Thymus (tissue), 11 donors: ENCODE data around the gene EGF. TPM values are rescaled to one million over a fixed set of nuclear protein-coding genes. Genes with fewer than 3 reads are reported as not detected.

Source experiments
- DNase-seq, 9 donors: peaks; one replicate each; pipeline ENCODE4 v3.0.0-alpha.2; 2013; ENCODE audit warnings: low spot score in 9 of 9, low read depth in 6 of 9, missing footprints in 1 of 9
- H3K27ac ChIP-seq, 2 donors: one replicate each; pipeline ENCODE4 v1.5.1; 2013; ENCODE audit warnings: control low read depth in 1 of 2, low read depth in 1 of 2, low read length in 1 of 2, mild to moderate bottlenecking in 1 of 2, moderate library complexity in 1 of 2
- H3K27me3 ChIP-seq, 2 donors: one replicate each; pipeline ENCODE4 v1.5.1; 2013; ENCODE audit warnings: low read length in 1 of 2; ENCODE audit not compliant: control insufficient read depth in 2 of 2, insufficient read depth in 1 of 2
- H3K36me3 ChIP-seq, 2 donors: one replicate each; pipeline ENCODE4 v1.5.1; 2013; ENCODE audit warnings: low read length in 1 of 2, mild to moderate bottlenecking in 1 of 2, moderate library complexity in 1 of 2; ENCODE audit not compliant: control insufficient read depth in 2 of 2, insufficient read depth in 2 of 2
- H3K4me1 ChIP-seq, 2 donors: one replicate each; pipeline ENCODE4 v1.5.1; 2013; ENCODE audit warnings: low read length in 2 of 2; ENCODE audit not compliant: control insufficient read depth in 2 of 2, insufficient read depth in 2 of 2
- H3K4me3 ChIP-seq, 2 donors: one replicate each; pipeline ENCODE4 v1.5.1; 2013; ENCODE audit warnings: low read length in 2 of 2, control low read depth in 1 of 2, mild to moderate bottlenecking in 1 of 2
- H3K9me3 ChIP-seq, 2 donors: one replicate each; pipeline ENCODE4 v1.5.1; 2013; ENCODE audit warnings: low read length in 1 of 2, mild to moderate bottlenecking in 1 of 2; ENCODE audit not compliant: control insufficient read depth in 2 of 2, insufficient read depth in 1 of 2
- WGBS: extraction: QIAGEN DNeasy Blood & Tissue Kit; methylation state at CpG from one replicate; pipeline ENCODE4 v1.1.7; 2013; 5-methylcytosine and 5-hydroxymethylcytosine counted together
- polyA plus RNA-seq: library from polyadenylated mRNA; stranded (reverse); fragments of 200-250 nt; gene quantifications from one replicate; pipeline ENCODE4 v1.2.3, GENCODE V29; 2013
- total RNA-seq: library from RNA; stranded (reverse); fragments of 120-200 nt; gene quantifications from one replicate; pipeline ENCODE4 v1.2.4, GENCODE V29; 2013
- donor health status: healthy.

Gene EGF
- total and polyA plus RNA-seq, 2 donors = 0.19 to 0.64 TPM

DNA sequence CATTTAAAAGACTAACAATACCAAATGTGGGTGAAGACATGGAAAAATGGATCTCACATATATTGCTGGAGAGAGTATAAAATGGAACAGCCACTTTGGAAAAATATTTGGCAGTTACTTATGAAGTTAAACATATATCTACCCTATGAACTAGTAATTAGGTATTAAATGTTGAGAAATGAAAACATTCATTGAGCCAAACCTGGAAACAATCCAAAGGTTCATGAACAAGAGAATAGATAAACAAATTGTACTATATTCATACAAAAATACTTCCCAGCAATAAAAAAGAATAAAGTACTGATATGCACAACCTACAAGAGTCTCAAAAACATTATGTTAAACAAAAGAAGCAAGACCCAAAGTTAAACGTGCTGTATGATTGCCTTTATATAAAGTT lies 4.0 kb upstream of the EGF start:
- Histone ChIP-seq H3K4me1 (no peaks in the 10 kb centered on the region), H3K27ac (no peak overlapping the region), H3K4me3 (no peak overlapping the region), H3K36me3 (no peaks in the 10 kb centered on the region), H3K27me3 (no peaks in the 10 kb centered on the region), H3K9me3 (no peaks in the 10 kb centered on the region)
- WGBS = 99% methylated on average over 1 of the region's 1 CpG
- no peak for DNase-seq

DNA sequence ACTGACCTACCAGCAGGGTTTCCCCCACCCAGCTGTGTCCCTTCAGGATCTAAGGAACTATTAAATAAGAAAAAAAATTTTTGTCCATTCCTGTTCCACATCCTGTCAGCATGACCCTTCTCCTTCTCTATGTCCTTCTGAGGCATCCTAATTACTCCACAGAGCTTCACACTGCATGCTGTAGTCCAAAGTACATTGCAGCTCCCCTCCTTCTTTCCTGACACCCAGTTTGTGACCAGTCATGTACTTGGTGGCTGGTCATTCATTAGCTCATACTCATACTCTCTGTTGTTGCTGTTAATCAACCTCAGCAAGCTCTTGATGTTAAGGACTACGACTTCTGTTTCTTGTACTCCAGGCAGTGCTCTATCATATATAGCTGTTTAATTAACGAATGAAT lies 2.4 kb upstream of the EGF start:
- no peaks in the 10 kb centered on the region for H3K36me3 ChIP-seq
- no peaks in the 10 kb centered on the region for H3K9me3 ChIP-seq
- no peak for DNase-seq
- no peaks in the 10 kb centered on the region for H3K4me1 ChIP-seq
- no peaks in the 10 kb centered on the region for H3K27me3 ChIP-seq
- no peak overlapping the region for H3K27ac ChIP-seq
- WGBS = 95% methylated on average over 2 of the region's 2 CpGs
- no peak overlapping the region for H3K4me3 ChIP-seq

DNA sequence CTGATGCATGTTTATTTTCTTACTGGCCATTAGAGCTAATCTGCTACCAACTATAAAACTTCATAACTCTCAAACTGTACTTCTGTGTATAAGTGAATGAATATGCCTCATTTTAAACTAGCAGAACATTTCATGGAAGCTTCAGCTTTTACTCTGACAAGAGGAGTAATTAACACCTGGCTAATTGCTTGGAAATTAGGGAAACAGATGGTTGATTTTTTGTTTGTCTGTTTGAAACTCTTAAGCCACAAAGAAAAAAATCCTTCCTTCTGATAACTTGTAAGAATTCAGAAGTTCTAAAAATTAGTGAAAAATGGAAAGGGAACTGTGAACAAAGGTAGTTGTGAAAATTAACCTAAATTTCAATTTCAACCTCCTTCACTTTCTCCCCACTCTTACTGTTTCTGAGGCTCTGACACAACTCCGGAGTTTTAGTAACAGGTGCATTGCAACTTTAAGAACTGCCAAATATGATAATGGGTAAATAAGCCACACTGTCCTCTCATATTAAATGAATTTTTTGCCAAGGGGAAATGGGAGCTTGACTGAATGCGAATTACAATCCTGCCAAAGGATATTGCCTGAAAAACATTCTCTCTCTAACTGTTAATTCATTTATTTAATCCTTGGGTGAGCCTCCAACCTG lies 1.0 kb downstream of the EGF start:
- WGBS = 85% methylated on average over 2 of the region's 2 CpGs
- H3K36me3 ChIP-seq = no peaks in the 10 kb centered on the region
- no peak for DNase-seq
- no peak overlapping the region for H3K27ac ChIP-seq
- H3K27me3 ChIP-seq = no peaks in the 10 kb centered on the region
- H3K9me3 ChIP-seq = no peaks in the 10 kb centered on the region
- no peaks in the 10 kb centered on the region for H3K4me1 ChIP-seq
- H3K4me3 ChIP-seq = no peak overlapping the region

DNA sequence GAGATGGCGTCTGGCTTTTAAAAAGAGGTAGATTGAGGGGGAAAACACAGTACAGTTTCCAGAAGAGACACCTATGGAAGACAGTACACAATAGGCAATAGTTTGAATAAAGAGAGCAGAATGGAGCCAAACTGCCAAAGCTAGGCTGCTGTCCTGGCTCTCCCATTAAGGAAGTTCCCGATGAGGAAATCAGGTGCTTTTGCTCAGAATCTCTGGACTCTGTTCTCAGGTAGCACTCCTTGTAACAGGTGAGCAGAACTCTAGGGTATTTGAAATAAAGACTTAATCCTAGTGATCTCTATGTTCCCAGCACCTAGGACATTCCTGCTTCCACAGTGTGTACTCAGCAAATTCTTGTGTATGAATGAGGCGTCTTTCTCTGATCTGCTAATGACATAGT lies 1.6 kb downstream of the EGF start:
- DNase-seq = no peak
- Histone ChIP-seq H3K4me3 (no peak overlapping the region), H3K9me3 (no peaks in the 10 kb centered on the region), H3K36me3 (no peaks in the 10 kb centered on the region), H3K27me3 (no peaks in the 10 kb centered on the region), H3K4me1 (no peaks in the 10 kb centered on the region), H3K27ac (no peak overlapping the region)
- 96% methylated on average over 3 of the region's 3 CpGs for WGBS

DNA sequence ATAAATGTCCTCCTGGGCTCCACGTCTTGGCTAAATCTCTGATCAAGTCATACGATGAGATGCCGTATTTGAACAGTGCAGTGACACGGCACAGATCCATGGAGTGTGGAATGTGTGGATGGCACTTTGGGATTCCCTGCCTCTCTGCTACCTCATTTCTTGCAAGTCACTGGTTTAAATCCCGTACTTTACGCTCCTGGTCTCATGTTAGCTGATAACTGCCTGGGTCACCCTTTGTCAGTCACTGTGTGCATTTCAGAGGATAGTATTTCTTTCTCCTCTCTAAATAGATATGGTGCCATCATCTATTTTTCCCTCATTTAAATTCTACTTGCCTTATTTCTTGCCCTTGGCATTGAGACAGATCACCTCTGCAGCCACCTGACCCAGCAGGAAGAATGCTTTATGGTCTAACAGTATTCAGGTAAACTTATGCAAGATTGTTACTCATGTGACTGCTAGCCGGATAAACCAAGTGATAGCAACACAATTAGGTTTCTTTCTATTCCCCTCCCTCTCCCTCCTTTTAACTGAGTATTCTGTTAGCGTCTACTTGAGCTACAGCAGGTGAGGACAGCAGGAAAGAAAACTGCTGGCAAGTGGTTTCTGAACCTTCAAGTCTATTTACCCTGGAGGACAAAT lies 2.8 kb downstream of the EGF start:
- 93% methylated on average over 8 of the region's 8 CpGs for WGBS
- Histone ChIP-seq H3K27me3 (no peaks in the 10 kb centered on the region), H3K9me3 (no peaks in the 10 kb centered on the region), H3K36me3 (no peaks in the 10 kb centered on the region), H3K4me1 (no peaks in the 10 kb centered on the region), H3K27ac (no peak overlapping the region), H3K4me3 (no peak overlapping the region)
- DNase-seq = no peak

DNA sequence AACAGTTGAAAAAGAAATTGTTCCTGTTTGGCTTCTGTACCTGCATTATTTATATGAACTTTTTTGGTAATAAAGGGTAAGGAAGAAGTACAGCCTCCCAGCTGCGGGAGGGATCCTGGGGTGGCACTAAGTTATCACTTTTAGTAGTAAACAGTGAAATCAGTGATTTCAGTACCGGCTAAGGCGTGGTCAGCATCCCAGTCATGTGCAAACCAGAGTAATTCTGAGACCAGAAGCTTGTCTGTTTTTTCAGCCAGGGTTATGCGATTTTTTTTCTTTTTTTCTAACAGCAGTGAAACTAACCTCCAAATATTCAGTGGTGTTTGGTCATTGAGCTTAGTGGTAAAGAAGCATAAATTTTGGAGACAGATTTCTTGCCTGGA lies 3.3 kb downstream of the EGF start:
- H3K4me1 ChIP-seq = no peaks in the 10 kb centered on the region
- H3K36me3 ChIP-seq = no peaks in the 10 kb centered on the region
- H3K9me3 ChIP-seq = no peaks in the 10 kb centered on the region
- 64% methylated on average over 4 of the region's 4 CpGs for WGBS
- no peaks in the 10 kb centered on the region for H3K27me3 ChIP-seq
- H3K4me3 ChIP-seq = no peak overlapping the region
- DNase-seq = no peak
- no peak overlapping the region for H3K27ac ChIP-seq

DNA sequence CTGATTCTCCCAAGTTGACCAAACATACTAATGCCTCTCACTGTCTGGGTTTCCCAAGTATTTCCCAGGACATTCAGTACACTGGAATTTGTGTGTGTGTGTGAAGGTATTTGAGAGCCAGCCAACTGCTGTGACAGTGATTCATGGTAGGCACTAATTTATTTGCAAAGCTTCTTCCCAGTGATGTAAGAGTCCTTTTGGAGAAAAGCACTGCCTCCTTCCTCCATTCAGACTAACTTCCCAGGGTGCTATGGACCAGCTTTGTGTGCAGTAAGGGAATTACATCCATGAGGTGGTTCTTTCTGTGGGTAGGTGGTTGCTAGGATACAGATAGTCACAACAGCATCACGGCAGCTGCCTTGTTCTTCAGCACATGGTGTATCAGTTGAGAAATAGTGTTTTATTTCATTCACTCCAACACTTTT lies 8.7 kb downstream of the EGF start:
- H3K4me3 ChIP-seq = no peak overlapping the region
- H3K27ac ChIP-seq = no peak overlapping the region
- H3K27me3 ChIP-seq = no peaks in the 10 kb centered on the region
- H3K36me3 ChIP-seq = no peaks in the 10 kb centered on the region
- 92% methylated on average over 1 of the region's 1 CpG for WGBS
- H3K4me1 ChIP-seq = no peaks in the 10 kb centered on the region
- DNase-seq = no peak
- H3K9me3 ChIP-seq = no peaks in the 10 kb centered on the region

DNA sequence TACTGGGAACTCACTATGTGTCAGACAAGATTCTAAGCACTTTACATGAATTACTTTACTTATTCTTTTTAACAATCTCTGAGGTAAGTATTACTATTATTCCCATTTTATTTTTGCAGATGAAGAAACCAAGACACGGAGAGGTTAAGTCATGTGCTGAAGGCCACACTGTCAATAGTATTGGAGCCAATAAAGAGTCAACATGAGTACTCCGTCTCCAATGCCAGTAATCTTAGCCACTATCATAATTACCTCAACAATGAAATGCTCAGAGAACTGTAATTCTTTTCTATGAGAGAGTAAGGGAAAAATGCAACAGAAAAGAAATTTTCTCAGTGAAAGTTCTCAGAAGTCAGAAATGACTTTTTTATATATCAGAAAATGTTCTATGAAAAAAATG lies 12.7 kb downstream of the EGF start:
- no peak overlapping the region for H3K27ac ChIP-seq
- H3K4me3 ChIP-seq = no peak overlapping the region
- WGBS = 98% methylated on average over 2 of the region's 2 CpGs
- no peak for DNase-seq
- no peaks in the 10 kb centered on the region for H3K9me3 ChIP-seq
- H3K27me3 ChIP-seq = no peaks in the 10 kb centered on the region
- H3K36me3 ChIP-seq = no peaks in the 10 kb centered on the region
- H3K4me1 ChIP-seq = no peaks in the 10 kb centered on the region

DNA sequence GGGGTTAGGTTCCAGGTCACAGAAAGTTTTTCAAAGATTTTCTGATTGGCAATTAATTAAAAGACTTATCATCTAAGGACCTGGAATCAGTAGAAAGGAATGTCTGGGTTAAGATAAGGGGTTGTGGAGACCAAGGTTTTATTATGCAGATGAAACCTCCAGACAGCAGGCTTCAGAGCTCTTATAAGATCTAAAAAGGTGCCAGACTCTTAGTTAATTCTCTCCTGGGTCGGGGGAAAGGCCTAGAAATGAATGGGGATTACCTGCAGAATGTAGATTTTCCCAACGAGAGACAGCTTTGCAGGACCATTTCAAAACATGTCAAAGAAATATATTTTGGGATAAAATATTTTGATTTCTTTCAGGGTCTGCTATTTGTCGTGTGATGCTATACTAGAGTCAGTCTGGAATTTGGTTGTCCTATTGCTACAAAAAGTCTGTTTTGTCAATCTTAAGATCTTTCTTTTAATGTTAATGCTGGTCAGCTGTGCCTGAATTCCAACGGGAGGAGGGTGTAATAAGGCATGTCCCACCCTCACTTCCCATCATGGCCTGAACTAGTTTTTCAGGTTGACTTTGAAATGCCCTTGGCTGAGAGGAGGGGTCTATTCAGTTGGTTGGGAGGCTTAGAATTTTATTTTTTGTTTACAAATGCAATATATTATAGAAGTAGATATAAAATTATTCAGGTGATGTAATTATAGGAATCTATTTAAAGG lies 15.8 kb downstream of the EGF start:
- Histone ChIP-seq H3K27me3 (no peaks in the 10 kb centered on the region), H3K27ac (no peak overlapping the region), H3K4me3 (no peak overlapping the region), H3K9me3 (no peaks in the 10 kb centered on the region), H3K4me1 (no peaks in the 10 kb centered on the region), H3K36me3 (no peaks in the 10 kb centered on the region)
- WGBS = 93% methylated on average over 4 of the region's 4 CpGs
- no peak for DNase-seq
